HG02588 (cell line): ENCODE data around the gene ATAD3C.
"Not testable (repeated sequence)": the region's sequence is repeated elsewhere in the genome, so short reads cannot be mapped to it uniquely, and the experiment has no call there.

Source experiments
- ATAC-seq: cut with Tn5 transposase; IDR thresholded peaks from one replicate; pipeline ENCODE4 v1.9.1; 2021; ENCODE audit warnings: mild to moderate bottlenecking, moderate library complexity; ENCODE audit not compliant: unreplicated experiment

The ATAD3C gene

DNA sequence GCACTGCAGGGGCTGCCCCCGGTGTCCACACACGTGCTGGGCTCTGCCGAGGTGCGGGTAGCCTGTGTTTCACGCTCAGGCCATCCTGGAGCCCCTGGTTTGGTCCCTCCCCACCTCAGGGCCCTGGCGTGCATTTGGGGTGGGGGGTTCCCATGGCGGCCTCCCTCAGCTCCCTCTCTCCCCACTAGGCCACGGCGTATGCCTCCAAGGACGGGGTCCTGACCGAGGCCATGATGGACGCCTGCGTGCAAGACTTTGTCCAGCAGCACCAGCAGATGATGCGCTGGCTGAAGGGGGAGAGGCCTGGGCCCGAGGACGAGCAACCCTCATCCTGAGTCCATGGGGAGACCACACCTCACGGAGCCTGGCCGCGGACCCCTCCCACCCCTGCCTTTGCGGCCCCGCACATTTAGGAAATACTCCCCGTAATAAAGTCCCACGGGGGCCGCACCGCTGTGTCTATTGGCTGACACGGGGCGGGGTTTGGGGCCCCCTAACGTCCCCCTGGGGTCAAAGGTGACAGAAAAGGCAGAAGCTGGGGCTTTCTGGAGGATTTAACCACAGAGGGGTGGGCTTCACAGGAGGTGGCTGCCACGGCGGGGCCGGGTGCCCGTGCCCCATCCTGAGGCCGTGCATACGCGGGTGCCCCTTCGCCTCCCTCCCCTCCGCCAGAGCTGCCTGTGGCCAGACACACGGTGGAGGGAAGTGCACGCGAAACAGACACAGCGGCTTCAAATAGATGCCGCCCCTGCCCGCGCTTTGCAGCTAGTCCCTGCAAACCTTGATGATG lies 18.9 kb downstream of the ATAD3C start:
- ATAC-seq = not testable (repeated sequence)

GRCh38 chr1:1470626-1471388 lies 21.3 kb downstream of the ATAD3C start:
- no peak for ATAC-seq

DNA sequence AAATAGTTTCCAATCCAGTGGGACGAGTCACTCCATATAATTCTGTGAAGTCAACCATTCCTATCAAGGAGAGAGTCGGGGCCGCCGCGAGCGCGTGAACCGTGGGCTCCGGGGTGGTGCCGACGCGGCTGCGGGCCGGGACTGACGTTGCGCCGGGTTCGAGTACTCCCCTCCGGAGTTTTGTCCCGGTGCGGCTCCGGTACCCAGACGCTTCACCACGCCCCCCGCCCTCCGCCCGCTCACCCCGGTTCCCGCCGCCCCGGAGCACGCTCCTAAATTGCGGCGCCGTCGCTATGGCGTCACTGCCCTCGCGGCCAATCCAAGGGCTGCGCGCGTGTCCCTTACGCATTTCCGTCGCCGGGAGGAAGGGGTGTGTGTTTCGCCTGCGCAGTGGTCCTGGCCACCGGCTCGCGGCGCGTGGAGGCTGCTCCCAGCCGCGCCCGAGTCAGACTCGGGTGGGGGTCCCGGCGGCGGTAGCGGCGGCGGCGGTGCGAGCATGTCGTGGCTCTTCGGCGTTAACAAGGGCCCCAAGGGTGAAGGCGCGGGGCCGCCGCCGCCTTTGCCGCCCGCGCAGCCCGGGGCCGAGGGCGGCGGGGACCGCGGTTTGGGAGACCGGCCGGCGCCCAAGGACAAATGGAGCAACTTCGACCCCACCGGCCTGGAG lies 22.0 kb downstream of the ATAD3C start, which contains the start of gene ATAD3B:
ATAD3B (plus strand) TSS at position 377 of the 664 bp plus-strand sequence; CDS start at position 497, 120 bp downstream.
- peak; percentile 83 for ATAC-seq

DNA sequence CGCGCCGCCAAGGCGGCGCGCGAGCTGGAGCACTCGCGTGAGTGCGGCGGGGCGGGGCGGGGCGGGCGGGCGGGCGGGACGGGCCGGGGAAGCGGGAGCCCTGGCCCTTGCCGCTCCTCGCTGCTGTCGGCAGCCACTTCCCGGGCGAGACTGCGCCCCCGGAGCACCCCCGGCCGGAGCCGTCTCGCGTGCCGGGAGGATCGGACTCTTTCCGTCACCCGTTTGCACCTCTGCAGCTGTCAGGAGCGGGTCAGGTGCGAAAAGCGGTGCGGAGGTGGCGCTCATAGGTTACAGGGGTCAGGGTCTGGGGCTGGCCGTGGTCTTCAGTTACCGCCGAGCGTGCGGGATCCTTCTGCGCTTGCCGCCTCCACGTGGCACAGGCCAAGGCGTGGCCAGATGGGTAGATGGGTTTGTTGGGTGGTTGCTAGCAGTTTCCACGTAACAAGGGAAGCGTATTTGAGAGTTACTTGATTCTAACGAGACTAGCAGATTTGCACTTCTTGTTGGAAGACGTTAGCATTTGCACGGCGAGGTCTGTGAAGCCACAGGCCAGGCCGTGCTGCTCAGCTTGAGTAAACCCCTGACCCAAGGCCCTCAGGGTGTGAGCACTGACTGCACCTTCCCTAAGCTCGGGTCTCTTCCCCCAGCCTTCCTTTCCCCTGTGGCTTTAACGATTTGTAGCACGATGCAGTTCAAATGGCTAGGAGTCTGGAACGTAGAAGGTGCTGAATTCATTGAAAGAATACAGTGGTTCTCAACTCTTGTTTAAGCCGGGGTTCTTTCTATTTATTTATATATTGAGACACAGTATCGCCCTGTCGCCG lies 22.8 kb downstream of the ATAD3C start:
- peak; percentile 15 for ATAC-seq

- not testable (repeated sequence) for ATAC-seq
Measured at GRCh38 chr1:1476011-1476410, 26.5 kb downstream of the ATAD3C start.

DNA sequence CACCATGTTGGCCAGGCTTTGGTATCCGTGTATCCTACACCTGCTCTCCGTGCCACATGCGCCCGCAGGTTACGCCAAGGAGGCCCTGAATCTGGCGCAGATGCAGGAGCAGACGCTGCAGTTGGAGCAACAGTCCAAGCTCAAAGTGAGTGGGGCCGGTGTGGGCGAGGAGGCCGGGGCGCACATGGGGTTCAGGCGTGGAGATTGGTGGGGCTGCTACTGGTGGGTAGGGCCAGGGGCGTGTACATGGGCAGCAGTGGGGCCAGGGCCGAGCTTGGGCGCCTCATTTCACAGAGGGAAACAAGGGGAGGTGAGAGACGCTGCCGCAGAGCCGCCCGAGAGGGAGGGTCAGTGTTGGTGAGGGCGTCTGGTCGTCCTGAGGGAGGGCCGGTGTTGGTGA lies 27.7 kb downstream of the ATAD3C start:
- no peak for ATAC-seq

DNA sequence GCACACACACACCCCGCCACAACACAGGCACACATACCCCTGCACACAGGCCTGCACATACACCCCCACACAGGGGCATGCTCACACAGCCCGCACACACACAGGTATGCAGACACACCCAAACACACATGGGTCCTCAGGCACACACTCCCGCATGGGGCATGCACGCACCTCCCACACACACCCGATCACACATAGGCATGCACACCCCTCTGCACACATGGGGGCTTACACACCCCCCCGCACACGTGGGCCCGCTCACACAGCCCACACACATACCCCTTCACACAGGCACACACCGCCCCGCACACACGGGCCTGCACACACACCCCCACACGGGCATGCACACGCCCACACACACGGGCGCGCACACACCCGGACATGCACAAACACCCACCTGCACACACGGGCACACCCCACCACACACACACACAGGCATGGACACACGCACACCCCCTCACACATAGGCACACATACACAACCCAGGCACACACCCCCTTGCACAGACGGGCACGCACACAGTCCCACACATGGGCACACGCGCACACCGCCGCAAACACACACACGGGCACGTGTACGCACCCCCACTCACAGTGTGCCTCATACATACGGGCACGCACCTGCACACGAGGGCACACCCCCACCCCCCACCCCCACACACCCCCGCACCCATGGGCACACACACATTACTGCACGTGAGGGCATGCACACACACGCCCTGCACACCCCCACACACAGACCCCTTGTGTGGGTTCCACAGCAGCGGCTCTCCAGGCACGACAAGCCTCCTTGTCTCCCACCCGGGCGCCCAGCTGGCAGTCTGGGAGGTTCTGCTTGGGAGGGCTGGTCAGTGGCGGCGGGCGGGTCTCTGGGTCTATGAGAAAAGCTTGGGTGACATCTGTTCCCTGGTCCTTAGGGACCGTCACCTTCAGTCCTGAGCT lies 30.3 kb downstream of the ATAD3C start:
- no peak for ATAC-seq

- not testable (repeated sequence) for ATAC-seq
Measured at GRCh38 chr1:1480488-1480867, 31.0 kb downstream of the ATAD3C start.

DNA sequence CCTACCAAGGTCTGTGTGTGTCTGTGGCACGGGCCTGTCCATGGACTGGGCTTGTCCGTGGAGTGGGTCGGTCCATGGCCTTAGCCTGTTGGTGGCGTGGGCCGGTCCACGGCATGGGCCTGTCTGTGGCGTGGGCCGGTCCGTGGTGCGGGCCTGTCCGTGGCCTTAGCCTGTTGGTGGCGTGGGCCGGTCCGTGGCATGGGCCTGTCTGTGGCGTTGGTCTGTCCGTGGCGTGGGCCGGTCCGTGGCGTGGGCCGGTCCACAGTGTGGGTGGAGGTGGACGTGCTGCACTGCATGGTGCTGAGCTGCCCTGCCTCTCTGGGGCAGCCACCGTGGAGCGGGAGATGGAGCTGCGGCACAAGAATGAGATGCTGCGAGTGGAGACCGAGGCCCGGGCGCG lies 32.3 kb downstream of the ATAD3C start:
- not testable (repeated sequence) for ATAC-seq

DNA sequence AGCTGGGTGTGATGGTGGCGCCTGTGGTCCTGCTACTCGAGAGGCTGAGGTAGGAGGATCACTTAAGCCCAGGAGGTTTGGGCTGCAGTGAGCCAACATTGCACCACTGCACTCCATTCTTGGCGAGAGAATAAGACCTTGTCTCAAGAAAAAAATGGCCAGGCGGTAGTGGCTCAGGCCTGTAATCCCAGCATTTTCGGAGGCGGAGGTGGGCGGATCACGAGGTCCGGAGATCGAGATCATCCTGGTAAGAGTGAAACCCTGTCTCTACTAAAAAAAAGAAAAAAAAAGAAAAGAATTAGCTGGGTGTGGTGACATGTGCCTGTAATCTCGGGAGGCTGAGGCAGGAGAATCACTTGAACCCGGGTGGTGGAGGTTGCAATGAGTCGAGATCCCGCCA lies 33.4 kb downstream of the ATAD3C start:
- no peak for ATAC-seq

DNA sequence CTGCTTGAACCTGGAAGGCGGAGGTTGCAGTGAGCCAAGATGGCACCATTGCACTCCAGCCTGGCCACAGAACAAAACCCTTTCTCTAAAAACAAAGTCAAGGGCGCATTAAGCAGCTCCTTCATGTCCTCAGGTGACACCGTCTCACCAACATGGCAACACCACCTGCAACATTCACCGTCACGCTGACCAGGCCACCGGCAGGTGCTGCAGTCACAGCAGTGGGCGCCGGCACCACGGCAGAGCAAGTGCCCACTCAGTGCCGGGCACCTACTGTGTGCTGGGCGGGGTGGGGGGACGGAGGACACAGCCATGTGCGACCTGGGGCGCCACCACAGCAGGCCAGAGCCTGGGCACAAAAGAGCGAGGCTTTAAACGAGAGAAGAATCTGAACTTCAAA lies 34.2 kb downstream of the ATAD3C start:
- ATAC-seq = no peak

- ATAC-seq = not testable (repeated sequence)
Measured at GRCh38 chr1:1484976-1485750, 35.7 kb downstream of the ATAD3C start.

GRCh38 chr1:1485755-1486317 lies 36.3 kb downstream of the ATAD3C start:
- ATAC-seq = not testable (repeated sequence)

DNA sequence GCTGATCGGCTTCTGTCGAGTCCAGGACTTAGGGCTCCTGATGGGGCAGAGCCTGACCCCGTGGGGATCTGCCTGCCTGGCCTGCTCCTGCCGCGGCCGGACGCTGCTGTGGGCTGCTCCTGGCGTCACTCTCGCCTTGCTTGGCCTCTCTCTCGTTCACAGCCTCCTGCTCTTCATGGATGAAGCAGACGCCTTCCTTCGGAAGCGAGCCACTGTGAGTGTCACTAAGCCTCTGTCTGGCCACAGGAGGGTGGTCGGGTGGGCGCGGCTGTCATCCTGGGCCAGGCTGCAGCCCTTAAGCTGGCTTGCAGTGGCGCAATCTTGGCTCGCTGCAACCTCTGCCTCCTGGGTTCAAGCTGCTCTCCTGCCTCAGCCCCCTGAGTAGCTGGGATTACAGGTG lies 38.2 kb downstream of the ATAD3C start:
- ATAC-seq = no peak

DNA sequence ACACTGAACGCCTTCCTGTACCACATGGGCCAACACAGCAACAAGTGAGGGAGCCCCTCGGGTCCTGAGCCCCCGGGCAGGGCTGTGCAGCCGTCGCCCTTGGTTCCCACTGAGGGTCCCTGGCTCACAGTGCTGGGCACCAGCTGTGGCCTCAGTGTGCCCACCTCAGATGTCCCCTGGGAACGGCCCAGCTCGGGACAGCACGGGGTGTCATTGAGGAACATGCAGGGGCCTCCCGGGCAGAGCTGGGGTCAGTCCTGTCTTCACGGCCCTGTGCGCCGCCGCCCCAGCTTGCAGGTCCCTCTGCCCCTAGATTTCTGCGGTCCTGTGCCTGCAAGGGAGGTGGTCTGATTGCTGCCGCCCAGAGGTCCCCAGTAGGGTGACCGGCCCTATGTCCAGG lies 39.7 kb downstream of the ATAD3C start:
- no peak for ATAC-seq

- ATAC-seq = no peak
Measured at GRCh38 chr1:1489861-1490260, 40.4 kb downstream of the ATAD3C start.

DNA sequence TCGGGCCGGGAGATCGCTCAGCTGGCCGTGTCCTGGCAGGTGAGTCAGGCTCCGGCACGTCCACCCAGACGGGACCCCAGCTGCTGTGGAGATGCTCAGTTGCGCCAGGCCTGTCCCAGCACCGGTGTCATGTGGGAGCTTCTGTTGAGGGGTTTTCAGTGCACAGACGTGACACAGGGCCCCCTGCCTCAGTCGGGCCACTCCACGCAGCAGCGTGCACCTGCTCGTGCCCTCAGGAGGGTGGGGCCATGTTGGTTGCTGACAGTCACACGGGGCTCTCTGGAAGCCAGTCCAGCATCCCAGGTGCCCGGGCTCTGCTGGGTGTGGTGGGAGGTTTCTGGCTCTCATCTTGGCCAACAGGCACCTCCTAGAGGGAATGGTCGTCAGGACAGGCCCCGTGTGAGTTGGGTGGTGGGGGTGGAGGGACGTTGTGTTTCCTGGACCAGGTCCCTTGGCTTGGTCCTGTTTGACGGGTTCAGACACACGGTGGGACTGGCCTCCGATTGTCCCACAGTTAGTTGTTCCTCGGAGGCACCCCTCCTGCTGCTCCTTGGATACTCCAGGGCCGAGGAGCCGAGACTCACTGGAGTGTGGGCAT lies 41.2 kb downstream of the ATAD3C start:
- no peak for ATAC-seq

- ATAC-seq = no peak
Measured at GRCh38 chr1:1491601-1492000, 42.1 kb downstream of the ATAD3C start.
